Pons (tissue), 1 donor: ENCODE data around the gene PYURF.

Source experiments
- DNase-seq: peaks from one replicate; pipeline ENCODE4 v3.0.0-alpha.2; 2016; ENCODE audit warnings: low spot score

PYURF gene, protein sequence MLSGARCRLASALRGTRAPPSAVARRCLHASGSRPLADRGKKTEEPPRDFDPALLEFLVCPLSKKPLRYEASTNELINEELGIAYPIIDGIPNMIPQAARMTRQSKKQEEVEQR

DNA sequence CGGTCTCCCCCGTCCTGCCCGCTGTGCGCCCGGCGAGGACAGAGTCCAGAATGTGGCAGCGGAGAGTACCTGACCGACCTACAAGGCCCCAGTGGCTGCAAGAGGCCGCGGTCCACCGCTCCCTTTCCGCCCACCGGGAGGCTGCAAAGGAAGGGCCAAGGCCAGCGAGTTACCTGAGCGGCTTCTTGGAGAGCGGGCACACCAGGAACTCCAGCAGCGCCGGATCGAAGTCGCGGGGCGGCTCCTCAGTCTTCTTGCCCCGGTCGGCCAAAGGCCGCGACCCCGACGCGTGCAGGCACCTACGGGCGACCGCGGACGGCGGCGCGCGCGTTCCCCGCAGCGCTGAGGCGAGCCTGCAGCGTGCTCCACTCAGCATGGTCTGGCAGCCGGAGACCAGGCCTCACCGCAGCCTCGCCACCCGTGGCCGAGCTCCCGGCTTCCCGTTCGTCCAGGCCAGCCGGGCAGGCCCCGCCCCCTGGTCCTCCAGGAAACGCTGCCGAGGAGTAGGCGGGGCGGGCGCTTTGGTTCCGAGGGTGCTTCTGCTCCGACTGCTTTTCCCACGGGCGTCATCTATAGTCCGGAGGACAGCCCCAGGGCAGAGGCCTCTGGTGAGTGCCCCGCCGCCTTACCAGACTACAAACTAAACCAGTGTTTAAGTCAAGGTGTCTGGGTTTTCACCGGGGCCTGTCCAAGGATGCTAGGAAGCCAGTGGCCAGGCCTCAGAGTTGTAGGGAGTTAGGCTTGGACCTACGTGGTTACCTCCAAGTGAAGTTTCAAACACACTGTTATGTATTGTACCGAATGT lies at the start of gene PYURF:
PYURF (minus strand) TSS at position 452 of the 805 bp plus-strand sequence; CDS start at position 376, 76 bp downstream.
- peak; percentile 91 for DNase-seq

DNA sequence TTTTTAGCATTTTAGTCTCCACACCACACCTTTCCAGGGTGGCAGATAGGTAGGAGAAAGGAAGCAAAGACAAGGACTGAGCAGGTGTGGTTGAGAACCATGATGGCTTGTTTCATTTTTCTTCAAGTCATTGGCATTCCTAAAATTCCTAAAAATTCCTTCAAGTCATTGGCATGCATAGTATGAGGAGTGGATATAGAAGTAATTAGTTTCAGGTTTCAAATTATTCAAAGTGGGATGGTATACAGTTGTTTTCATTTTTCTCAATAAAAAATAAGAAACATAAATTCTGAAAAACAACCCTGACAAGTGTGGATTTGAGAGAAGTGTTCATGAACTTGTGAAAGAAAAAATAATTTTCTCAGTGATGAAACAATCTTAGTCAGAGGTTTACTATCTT lies 46.4 kb upstream of the PYURF start:
- DNase-seq, result no peak

DNA sequence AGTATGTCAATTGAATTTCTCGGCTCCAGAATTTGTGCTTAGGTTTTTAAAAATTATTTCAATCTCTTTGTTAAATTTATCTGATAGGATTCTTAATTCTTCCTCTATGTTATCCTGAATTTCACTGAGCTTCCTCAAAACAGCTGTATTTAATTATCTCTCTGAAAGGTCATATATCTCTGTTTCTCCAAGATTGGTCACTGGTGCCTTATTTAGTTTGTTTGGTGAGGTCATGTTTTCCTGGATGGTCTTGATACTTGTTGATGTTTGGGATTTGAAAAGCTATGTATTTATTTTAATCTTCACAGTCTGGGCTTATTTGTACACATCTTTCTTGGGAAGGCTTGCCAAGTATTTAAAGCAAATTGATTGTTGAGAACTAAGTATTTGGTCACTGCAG lies 44.0 kb upstream of the PYURF start:
- DNase-seq, result no peak

DNA sequence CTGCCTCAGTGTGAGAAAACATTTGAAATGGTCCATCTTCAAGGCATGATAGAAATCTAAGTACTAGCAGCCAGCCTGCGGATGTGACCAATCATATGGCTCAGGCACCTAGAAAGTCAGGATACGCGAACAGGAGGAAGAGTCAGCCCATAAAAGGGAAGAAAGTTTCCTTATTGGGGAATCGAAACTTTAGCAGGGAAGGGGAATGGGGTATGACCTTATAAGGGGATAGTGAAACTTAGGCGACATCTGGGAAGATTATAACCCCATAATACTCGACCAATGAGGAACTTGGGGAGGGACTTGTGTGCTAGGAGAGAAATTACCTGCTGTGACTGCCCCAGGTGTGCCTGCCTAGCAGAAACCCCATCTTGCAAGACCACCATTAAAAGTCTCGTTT lies 26.2 kb upstream of the PYURF start:
- no peak for DNase-seq

DNA sequence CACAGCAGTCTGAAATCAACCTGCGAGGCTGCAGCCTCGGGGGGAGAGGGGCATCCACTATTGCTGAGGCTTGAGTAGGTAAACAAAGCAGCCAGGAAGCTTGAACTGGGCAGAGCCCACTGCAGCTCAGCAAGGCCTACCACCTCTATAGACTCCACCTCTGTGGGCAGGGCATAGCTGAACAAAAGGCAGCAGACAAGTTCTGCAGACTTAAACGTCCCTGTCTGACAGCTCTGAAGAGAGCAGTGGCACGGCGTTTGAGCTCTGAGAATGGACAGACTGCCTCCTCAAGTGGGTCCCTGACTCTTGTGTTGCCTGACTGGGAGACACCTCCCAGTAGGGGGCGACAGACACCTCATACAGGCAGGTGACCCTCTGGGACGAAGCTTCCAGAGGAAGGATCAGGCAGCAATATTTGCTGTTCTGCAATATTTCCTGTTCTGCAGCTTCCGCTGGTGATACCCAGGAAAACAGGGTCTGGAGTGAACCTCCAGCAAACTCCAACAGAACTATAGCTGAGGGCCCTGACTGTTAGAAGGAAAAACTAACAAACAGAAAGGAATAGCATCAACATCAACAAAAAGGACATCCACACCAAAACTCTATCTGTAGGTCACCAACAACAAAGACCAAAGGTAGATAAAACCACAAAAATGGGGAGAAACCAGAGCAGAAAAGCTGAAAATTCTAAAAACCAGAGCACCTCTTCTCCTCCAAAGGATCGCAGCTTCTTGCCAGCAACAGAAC lies 15.9 kb upstream of the PYURF start:
- DNase-seq, result peak; percentile 34

DNA sequence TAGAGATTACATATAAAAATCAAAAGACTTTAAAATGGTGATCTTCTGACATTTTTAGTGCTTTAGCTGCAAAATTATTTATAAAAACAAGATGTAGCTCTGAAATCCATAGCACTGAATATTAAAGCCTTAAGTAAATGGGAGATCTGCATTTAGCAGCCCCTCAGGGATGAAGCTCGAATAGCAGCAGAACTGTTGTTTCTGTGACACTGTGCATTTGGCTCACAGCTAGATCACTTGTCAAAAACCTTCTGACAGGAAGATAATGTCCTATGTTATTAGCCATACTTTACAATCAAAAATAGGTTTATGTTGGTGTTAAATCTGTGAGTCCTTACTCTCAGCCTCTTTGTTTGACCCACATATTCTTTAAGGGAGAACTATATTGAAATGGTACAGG lies 14.1 kb upstream of the PYURF start:
- DNase-seq, result no peak

DNA sequence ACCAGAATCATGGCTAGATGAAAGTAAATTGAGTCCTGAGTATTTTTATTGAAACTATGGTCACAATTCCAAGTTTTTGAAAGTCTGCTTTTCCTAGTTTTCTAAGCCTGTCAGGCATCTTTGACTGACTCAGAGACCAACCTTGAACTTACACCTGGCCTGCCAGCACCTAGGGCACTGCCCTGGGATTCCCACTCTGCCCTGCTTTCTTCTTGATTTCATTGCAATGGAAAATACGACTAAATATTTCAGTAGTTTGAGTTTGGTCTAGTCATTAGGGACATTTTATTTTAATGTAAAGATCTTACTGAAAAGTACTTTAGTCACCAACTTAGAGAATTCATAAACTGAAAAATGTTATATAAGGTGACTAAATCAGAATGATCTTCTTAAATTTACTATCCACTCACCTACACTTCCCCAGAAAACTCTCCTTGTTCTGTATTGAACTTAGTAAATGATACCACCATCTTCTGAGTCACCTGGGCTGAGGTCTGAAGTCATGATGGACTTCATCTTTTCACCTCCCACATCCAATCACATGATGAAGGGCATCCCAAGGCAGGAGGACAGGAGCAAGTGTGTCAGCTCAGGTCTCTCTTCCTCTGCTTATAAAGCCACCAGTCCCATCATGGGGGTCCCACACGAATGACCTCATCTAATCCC lies 11.6 kb upstream of the PYURF start:
- no peak for DNase-seq

DNA sequence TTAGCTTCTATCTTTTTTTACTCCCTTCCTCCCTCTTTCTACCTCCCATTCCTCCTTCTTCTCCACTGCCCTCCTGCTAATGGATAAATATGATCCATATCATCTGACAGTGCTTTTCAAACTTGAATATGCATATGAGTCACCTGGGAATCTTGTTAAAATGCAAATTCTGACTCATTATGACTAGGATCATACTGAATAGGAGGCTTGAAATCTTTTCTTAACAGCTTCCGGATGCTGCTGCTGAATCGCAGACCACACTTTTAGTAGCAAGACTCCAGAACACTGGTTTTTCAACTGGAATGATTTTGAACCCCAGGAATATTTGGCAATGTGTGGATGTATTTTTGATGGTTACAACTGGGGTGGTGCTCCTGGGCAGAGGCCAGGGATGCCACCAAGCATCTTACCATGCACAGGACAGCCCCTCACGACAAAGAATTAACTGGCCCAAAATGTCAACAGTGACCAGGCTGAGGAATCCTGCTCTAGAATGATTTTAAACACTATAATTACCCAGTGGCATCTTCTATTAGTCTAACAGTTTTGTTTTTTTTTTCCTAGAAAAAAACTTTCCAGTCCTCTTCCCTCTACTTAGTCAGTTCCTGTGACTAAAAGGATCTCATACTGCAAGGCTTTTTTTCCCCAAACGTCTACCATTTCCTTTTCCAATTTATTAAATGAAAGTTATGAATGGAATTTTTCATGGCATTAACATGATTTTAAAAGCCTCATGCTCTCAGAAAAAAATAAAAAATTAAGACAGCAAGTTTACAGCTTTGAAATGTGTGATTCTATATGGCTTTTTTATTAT lies 10.6 kb upstream of the PYURF start:
- DNase-seq, result no peak

DNA sequence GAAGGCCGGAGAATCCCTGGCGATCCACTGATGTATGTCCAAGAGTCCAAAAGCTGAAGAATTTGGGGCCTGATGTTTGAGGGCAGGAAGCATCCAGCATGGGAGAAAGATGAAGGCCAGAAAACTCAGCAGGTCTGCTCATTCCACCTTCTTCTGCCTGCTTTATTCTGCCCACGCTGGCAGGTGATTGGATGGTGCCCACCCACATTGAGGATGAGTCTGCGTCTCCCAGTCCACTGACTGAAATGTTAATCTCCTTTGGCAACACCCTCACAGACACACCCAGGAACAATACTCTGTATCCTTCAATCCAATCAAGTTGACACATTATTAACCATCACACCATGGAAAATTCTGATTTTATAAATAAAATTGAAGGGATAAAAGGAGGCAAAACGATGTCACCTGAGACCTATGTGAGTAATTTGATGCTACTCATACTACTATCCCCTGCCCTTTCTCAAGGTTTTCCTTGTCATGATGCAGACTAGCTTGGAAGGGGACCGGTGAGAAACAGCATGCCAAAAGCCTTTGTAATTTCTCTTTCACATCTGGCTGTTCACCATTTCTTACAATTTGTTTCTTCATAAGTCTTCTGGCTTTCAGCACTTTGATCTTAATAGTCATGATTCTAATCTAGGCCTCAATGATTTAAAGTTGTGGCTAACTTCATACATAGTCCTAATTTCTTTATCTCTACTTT lies 9.7 kb upstream of the PYURF start:
- no peak for DNase-seq

DNA sequence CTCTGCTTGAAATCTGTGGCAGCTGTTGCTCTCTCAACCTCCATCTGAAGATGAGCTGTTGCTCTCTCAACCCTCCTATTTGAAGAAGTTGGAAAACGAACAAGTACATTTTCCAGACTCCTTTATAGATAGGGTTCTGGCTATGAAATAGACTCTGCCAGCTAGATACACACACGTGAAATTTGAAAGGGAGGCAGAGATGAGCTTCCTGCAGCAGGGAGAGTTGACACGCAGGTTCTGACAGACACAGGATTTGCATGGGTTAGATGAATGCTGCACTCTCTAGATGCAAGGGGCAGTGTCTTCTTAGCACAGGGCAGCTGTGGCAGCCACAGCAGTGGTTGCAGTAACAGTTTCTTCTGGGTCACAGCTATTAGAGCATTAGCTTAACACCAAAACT lies 8.0 kb upstream of the PYURF start:
- DNase-seq, result no peak

DNA sequence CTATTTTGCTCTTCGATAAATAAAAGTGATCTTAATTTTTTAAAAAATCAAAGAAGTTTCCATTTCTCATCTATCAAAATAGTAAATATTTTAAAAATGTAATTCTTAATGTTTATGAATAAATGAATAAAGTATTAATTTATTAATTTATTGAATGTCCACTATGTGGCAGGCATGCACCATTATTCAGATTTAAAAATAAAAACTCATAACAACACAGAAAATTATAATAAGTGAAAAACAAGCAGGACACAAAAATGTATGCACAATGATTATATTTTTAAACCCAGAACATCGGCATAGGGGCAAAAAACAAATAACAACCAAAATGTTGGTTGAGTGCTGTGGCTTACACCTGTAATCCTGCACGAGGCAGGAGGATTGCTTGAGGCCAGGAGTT lies 5.3 kb upstream of the PYURF start:
- no peak for DNase-seq

DNA sequence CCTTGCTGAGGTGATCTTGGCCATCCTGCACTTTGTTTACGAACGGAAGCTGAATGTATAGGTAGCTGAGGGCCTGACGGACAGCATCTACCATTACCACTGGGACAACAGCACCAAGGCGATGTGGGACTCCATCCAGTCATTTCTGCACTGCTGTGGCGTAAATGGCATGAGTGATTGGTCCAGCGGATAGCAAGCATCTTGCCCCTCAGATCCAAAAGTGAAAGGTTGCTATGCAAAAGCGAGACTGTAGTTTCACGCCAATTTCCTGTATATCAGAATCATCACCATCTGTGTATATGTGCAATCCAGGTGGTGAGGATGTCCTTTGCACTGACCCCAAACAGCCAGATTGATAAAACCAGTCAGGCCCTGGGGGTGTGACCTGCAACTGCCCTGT lies 4.2 kb upstream of the PYURF start:
- no peak for DNase-seq

DNA sequence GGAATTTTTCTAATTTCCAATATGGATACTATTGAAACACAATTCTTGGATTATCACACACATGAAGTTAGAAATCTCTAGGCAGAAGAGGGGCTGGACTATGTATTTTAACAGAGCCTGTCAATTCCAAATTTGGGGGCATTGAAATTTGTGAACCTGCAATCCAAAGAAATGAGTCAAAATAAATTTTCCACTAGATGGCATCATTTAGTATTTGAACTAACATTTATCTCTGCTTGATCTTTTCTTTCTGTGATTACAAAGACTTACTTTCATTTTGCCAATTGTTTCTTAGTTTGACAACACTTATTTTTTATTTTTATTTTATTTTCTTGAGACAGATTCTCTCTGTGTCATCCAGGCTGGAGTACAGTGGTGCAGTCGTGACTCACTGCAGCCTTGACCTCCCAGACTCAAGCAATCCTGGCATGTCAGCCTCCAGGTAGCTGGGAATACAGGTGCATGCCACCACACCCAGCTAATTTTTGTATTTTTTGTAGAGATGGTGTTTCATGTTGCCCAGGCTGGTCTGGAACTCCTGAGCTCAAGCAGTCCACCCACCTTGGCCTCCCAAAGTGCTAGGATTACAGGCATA lies 2.7 kb upstream of the PYURF start:
- DNase-seq, result peak; percentile 45

DNA sequence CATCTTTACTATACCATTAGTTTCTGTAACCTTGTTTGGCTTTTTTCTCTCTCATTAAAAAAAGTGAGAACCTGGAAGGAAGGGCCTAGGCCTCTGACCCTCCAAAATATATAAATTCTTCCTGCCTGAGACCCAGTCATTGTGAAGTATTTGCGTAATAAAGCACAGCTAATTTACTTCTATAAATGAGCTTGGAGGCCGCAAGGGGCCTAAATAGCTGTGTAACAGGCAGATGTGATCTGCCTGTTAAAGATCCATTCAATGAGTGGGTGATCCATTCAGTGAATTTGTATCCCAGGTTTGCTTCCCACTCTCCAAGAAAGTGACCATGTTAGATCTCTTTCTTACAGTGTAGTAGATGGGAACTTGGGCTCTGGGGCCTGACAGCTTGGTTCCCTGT lies 595 bp upstream of the PYURF start:
- no peak for DNase-seq

DNA sequence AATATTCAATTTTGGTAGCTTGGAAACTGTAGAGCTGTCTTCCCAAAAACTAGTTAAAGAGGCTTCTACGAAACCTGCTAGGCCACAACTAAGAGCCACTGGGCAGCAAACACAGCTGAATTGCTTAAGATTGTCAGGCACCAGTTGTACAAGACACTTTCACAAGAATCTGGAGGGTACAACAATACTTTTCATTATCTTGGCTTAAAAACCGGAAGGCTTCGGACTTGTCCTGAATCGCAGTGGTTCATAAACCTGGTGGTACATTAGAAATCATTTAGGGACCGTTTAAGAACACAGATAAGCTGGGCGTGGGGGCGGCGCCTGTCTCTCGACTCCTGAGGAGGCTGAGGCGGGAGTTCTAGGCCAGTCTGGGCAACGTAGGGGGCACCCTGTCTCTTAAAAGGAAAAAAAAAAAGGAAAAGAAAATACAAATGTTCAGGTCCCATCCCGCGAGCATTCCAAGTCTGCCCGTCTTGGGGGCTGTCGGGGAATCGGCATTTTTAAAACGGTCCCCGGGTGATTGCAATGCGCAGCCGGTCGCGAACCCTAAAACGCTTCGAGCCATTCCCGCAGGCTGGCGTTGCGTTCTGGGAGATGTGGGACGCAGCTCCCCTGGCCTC lies 763 bp downstream of the PYURF start:
- peak; percentile 39 for DNase-seq

DNA sequence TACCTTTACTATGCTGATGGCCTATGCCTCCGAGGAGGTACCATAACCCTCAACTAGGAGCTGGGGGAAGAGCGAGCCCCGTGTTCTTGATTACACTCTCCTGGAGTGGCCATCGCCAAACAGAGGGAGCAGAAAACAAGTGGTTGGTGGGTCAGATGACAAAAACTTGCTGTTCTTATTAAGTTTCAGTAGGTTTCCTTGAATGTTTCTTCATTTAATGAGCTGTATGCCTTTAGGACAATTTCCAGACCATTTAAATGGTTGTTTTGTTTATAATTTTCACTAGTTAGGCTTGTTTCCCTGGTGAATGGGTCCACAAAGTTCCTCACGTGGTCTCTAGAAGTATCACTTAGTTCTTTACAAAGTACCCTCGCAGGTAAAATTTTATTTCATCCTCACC lies 4.7 kb downstream of the PYURF start:
- no peak for DNase-seq

DNA sequence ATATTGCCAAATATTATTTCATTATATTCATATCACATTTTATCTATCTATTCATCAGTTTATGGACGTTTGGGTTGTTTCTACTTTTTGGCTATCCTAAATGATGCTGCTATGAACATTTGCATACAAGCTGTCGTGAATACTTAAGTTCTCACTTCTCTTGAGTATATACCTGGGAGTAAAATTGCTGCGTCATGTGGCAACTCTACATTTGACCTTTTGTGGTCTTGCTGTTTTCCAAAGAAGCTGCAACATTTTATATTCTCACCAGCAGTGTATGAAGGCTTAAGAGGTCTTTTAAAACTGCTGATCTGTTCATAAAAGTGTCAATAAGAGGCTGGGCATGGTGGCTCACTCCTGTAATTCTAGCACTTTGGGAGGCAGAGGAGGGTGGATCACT lies 5.8 kb downstream of the PYURF start:
- DNase-seq, result no peak

DNA sequence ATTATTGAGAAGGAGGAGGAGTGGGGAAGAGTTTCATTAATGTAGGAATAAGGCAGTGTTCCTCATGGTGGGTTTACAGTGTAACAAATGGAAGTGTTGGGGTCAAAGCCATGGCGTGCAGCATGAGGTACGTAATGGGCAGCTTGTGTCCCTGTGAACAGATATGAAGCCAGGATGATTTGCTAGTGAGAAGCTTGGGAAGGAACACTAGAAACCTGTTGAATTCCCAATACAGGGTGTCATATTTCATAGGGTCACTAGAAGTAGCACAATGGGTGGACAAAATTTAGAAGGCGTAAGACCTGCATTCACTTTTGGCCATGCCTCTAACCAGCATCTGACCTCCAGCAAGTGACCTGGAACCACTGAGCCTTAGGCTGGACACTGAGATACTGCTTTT lies 6.8 kb downstream of the PYURF start:
- DNase-seq, result no peak

DNA sequence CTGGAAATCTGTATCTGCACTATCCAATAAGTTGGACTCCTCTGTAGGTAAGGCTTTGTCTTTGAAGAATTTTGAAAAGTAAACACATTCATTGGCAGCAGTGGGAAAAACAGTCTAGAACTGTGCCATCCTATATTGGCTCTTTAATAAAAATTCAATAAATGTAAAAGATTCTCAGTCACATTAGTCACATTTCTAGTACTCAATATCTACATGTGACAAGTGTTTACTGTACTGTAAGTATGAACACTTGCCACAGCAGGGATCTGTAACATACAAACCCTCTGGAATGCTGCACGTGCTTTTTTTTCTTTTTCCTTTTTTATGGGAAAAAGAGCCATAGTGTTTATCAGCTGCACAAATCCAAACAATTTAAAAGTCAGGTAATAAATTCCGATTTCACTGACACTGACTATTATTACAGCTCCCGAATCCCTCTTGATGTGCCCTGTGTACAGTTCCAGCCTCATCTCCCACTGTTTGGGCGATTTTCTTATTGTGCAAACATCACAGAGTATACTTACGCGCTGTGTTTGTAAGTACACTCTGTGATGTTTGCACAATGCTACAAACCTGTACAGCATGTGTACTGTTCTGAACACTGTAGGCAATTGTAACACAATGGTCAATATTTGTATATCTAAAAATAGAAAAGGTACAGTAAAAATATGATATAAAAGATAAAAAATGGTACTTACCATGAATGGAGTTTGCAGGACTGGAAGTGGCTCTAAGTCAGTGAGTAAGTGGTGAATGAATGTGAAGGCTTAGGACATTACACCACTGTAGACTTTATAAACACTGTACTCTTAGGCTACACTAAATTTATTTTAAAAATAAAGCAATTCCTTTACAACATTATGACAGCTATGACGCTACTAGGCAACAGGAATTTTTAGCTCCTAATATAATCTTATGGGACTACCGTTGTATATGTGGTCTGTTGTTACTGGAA lies 8.7 kb downstream of the PYURF start:
- DNase-seq, result no peak
